Activated naive CD8-positive, alpha-beta T cell treated with anti-CD3 and anti-CD28 coated beads for 36 hours (primary cell): ENCODE results near the gene WFDC1. TPM values are rescaled to one million over a fixed set of nuclear protein-coding genes. Genes with fewer than 3 reads are reported as not detected.
"Not testable (repeated sequence)": the region's sequence is repeated elsewhere in the genome, so short reads cannot be mapped to it uniquely, and the experiment has no call there.

Source experiments
- DNase-seq: peaks from one replicate; pipeline ENCODE4 v3.0.0; 2021
- H3K27ac Mint-ChIP-seq: one replicate; pipeline ENCODE4 v1.8.0; 2022; ENCODE audit warnings: mild to moderate bottlenecking, moderate library complexity, mixed read lengths
- H3K27me3 Mint-ChIP-seq: one replicate; pipeline ENCODE4 v1.8.0; 2022; ENCODE audit warnings: mild to moderate bottlenecking, mixed read lengths
- H3K36me3 Mint-ChIP-seq: one replicate; pipeline ENCODE4 v1.8.0; 2021; ENCODE audit warnings: mild to moderate bottlenecking, mixed read lengths
- H3K4me1 Mint-ChIP-seq: one replicate; pipeline ENCODE4 v1.8.0; 2021; ENCODE audit warnings: mixed read lengths
- H3K4me3 Mint-ChIP-seq: one replicate; pipeline ENCODE4 v1.8.0; 2022; ENCODE audit warnings: mild to moderate bottlenecking, moderate library complexity, mixed read lengths
- H3K9me3 Mint-ChIP-seq: one replicate; pipeline ENCODE4 v1.8.0; 2022; ENCODE audit warnings: mixed read lengths
- total RNA-seq, 2 experiments: library from RNA; stranded (reverse); gene quantifications; one replicate each; pipeline ENCODE4 v1.2.3, GENCODE V29; 2021

Gene WFDC1
- total RNA-seq, 2 experiments from 2014 or later = not detected

GRCh38 chr16:84324434-84325262 is 30.0 kb downstream of the WFDC1 start:
- H3K4me3 Mint-ChIP-seq = no peak overlapping the region

GRCh38 chr16:84326545-84326944 is 31.9 kb downstream of the WFDC1 start:
- Mint-ChIP-seq H3K4me1 (no peaks in the 10 kb centered on the region), H3K27me3 (no peaks in the 10 kb centered on the region), H3K4me3 (no peak overlapping the region), H3K36me3 (no peaks in the 10 kb centered on the region), H3K27ac (no peak overlapping the region), H3K9me3 (no peaks in the 10 kb centered on the region)
- DNase-seq = no peak

More at GRCh38 chr16:84324434-84325262, 30.0 kb downstream of the WFDC1 start:
- Mint-ChIP-seq H3K4me1 (no peaks in the 10 kb centered on the region), H3K9me3 (no peaks in the 10 kb centered on the region), H3K36me3 (no peaks in the 10 kb centered on the region), H3K27ac (no peak overlapping the region), H3K27me3 (no peaks in the 10 kb centered on the region)
- no peak for DNase-seq

GRCh38 chr16:84327926-84328505 is 33.3 kb downstream of the WFDC1 start:
- Mint-ChIP-seq H3K4me3 (no peak overlapping the region), H3K27ac (no peak overlapping the region), H3K4me1 (no peaks in the 10 kb centered on the region), H3K27me3 (no peaks in the 10 kb centered on the region), H3K36me3 (no peaks in the 10 kb centered on the region), H3K9me3 (no peaks in the 10 kb centered on the region)
- no peak for DNase-seq

GRCh38 chr16:84329016-84329415 is 34.3 kb downstream of the WFDC1 start:
- Mint-ChIP-seq H3K27ac (no peak overlapping the region), H3K9me3 (no peaks in the 10 kb centered on the region), H3K4me3 (no peak overlapping the region), H3K4me1 (no peaks in the 10 kb centered on the region), H3K36me3 (no peaks in the 10 kb centered on the region), H3K27me3 (no peaks in the 10 kb centered on the region)
- no peak for DNase-seq

- no peak overlapping the region for H3K27ac Mint-ChIP-seq
- no peak for DNase-seq
- no peaks in the 10 kb centered on the region for H3K27me3 Mint-ChIP-seq
- H3K4me3 Mint-ChIP-seq = no peak overlapping the region
- H3K9me3 Mint-ChIP-seq = peaks cover 2% of the 10 kb centered on the region
- no peaks in the 10 kb centered on the region for H3K36me3 Mint-ChIP-seq
- no peaks in the 10 kb centered on the region for H3K4me1 Mint-ChIP-seq
Observed at GRCh38 chr16:84329843-84330684, 35.4 kb downstream of the WFDC1 start.

GRCh38 chr16:84330685-84331050 is 36.0 kb downstream of the WFDC1 start:
- Mint-ChIP-seq H3K9me3 (peaks cover 8% of the 10 kb centered on the region), H3K4me1 (no peaks in the 10 kb centered on the region), H3K4me3 (no peak overlapping the region), H3K27me3 (no peaks in the 10 kb centered on the region), H3K36me3 (no peaks in the 10 kb centered on the region), H3K27ac (no peak overlapping the region)
- DNase-seq = no peak

GRCh38 chr16:84331998-84332780 is 37.5 kb downstream of the WFDC1 start:
- no peak for DNase-seq
- no peaks in the 10 kb centered on the region for H3K4me1 Mint-ChIP-seq
- H3K4me3 Mint-ChIP-seq = no peak overlapping the region
- peaks cover 15% of the 10 kb centered on the region for H3K9me3 Mint-ChIP-seq
- H3K36me3 Mint-ChIP-seq = no peaks in the 10 kb centered on the region
- H3K27me3 Mint-ChIP-seq = no peaks in the 10 kb centered on the region
- no peak overlapping the region for H3K27ac Mint-ChIP-seq

- Mint-ChIP-seq H3K9me3 (peaks cover 19% of the 10 kb centered on the region), H3K27me3 (no peaks in the 10 kb centered on the region), H3K27ac (no peak overlapping the region), H3K4me3 (no peak overlapping the region), H3K4me1 (no peaks in the 10 kb centered on the region), H3K36me3 (no peaks in the 10 kb centered on the region)
- no peak for DNase-seq
Observed at GRCh38 chr16:84332975-84333684, 38.5 kb downstream of the WFDC1 start.

GRCh38 chr16:84334058-84334457 is 39.4 kb downstream of the WFDC1 start:
- Mint-ChIP-seq H3K4me3 (no peak overlapping the region), H3K9me3 (peaks cover 19% of the 10 kb centered on the region), H3K4me1 (no peaks in the 10 kb centered on the region), H3K27ac (no peak overlapping the region), H3K27me3 (no peaks in the 10 kb centered on the region), H3K36me3 (no peaks in the 10 kb centered on the region)
- DNase-seq = no peak

GRCh38 chr16:84334482-84334881 is 39.8 kb downstream of the WFDC1 start:
- no peak for DNase-seq
- no peaks in the 10 kb centered on the region for H3K27me3 Mint-ChIP-seq
- no peaks in the 10 kb centered on the region for H3K36me3 Mint-ChIP-seq
- no peak overlapping the region for H3K4me3 Mint-ChIP-seq
- H3K27ac Mint-ChIP-seq = no peak overlapping the region
- peaks cover 19% of the 10 kb centered on the region for H3K9me3 Mint-ChIP-seq
- no peaks in the 10 kb centered on the region for H3K4me1 Mint-ChIP-seq

GRCh38 chr16:84337236-84337635 is 42.6 kb downstream of the WFDC1 start:
- peaks cover 19% of the 10 kb centered on the region for H3K9me3 Mint-ChIP-seq
- H3K4me3 Mint-ChIP-seq, DNase-seq: not testable (repeated sequence)

GRCh38 chr16:84339311-84339710 is 44.6 kb downstream of the WFDC1 start:
- Mint-ChIP-seq H3K27ac (no peak overlapping the region), H3K36me3 (no peaks in the 10 kb centered on the region), H3K4me1 (no peaks in the 10 kb centered on the region), H3K9me3 (peaks cover 19% of the 10 kb centered on the region), H3K27me3 (no peaks in the 10 kb centered on the region), H3K4me3 (no peak overlapping the region)
- no peak for DNase-seq

More at GRCh38 chr16:84337236-84337635, 42.6 kb downstream of the WFDC1 start:
- not testable (repeated sequence) for H3K4me1 Mint-ChIP-seq, H3K27me3 Mint-ChIP-seq, H3K27ac Mint-ChIP-seq, H3K36me3 Mint-ChIP-seq

GRCh38 chr16:84339766-84340165 is 45.1 kb downstream of the WFDC1 start:
- no peak for DNase-seq
- Mint-ChIP-seq H3K27ac (no peak overlapping the region), H3K4me1 (no peaks in the 10 kb centered on the region), H3K27me3 (no peaks in the 10 kb centered on the region), H3K4me3 (no peak overlapping the region), H3K36me3 (no peaks in the 10 kb centered on the region), H3K9me3 (peaks cover 19% of the 10 kb centered on the region)

- H3K27me3 Mint-ChIP-seq = no peaks in the 10 kb centered on the region
- H3K4me1 Mint-ChIP-seq = no peaks in the 10 kb centered on the region
- H3K4me3 Mint-ChIP-seq = no peak overlapping the region
- DNase-seq = no peak
- H3K27ac Mint-ChIP-seq = no peak overlapping the region
- peaks cover 12% of the 10 kb centered on the region for H3K9me3 Mint-ChIP-seq
- no peaks in the 10 kb centered on the region for H3K36me3 Mint-ChIP-seq
Observed at GRCh38 chr16:84340325-84341040, 45.8 kb downstream of the WFDC1 start.
